Natural killer cell (primary cell): ENCODE results near the gene GSX2. TPM values are rescaled to one million over a fixed set of nuclear protein-coding genes. Genes with fewer than 3 reads are reported as not detected.

ENCODE experiments used
- ATAC-seq, 3 donors: fragments of 150-1000 bp in 2 of 3; fragments of 200-7000 bp in 1 of 3; cut with Tn5 transposase; 1 replicate in 1 of 3; 2 replicates in 2 of 3; pipeline ENCODE4 v1.10.0; 2021; ENCODE audit warnings: mild to moderate bottlenecking in 2 of 3, moderate library complexity in 2 of 3
- DNase-seq, 2 donors: peaks; one replicate each; pipeline versions ENCODE4 v3.0.0 to v3.0.0-alpha.2; 2013 to 2021; ENCODE audit warnings: mixed read lengths in 1 of 2
- H3K27ac ChIP-seq: one replicate; pipeline ENCODE4 v1.5.1; 2013; ENCODE audit warnings: mild to moderate bottlenecking, low read length
- H3K27me3 ChIP-seq: one replicate; pipeline ENCODE4 v1.6.1; 2013; ENCODE audit warnings: low read length; ENCODE audit not compliant: control insufficient read depth, insufficient read depth
- H3K36me3 ChIP-seq: one replicate; pipeline ENCODE4 v1.6.1; 2013; ENCODE audit warnings: low read length; ENCODE audit not compliant: control insufficient read depth, insufficient read depth
- H3K4me1 ChIP-seq: one replicate; pipeline ENCODE4 v1.6.1; 2013; ENCODE audit warnings: low read length; ENCODE audit not compliant: control insufficient read depth, insufficient read depth
- H3K4me3 ChIP-seq: one replicate; pipeline ENCODE4 v1.5.1; 2013; ENCODE audit warnings: low read length
- H3K9me3 ChIP-seq: one replicate; pipeline ENCODE4 v1.6.1; 2013; ENCODE audit warnings: low read length; ENCODE audit not compliant: control insufficient read depth, insufficient read depth
- H3K27ac Mint-ChIP-seq, 2 donors: one replicate each; pipeline ENCODE4 v1.8.0; 2022; ENCODE audit warnings: mild to moderate bottlenecking in 2 of 2, mixed read lengths in 2 of 2, moderate library complexity in 1 of 2
- H3K27me3 Mint-ChIP-seq, 2 donors: one replicate each; pipeline ENCODE4 v1.8.0; 2022; ENCODE audit warnings: low read depth in 2 of 2, mixed read lengths in 2 of 2
- H3K36me3 Mint-ChIP-seq: one replicate; pipeline ENCODE4 v1.8.0; 2022; ENCODE audit warnings: mixed read lengths
- H3K4me1 Mint-ChIP-seq, 2 donors: one replicate each; pipeline ENCODE4 v1.8.0; 2022; ENCODE audit warnings: mixed read lengths in 2 of 2
- H3K4me3 Mint-ChIP-seq: one replicate; pipeline ENCODE4 v1.8.0; 2022; ENCODE audit warnings: mild to moderate bottlenecking, moderate library complexity, mixed read lengths
- H3K9me3 Mint-ChIP-seq, 2 donors: one replicate each; pipeline ENCODE4 v1.8.0; 2022; ENCODE audit warnings: mixed read lengths in 2 of 2
- CTCF ChIP-seq: fragments of 200-600 bp; IDR thresholded peaks from one replicate; pipeline ENCODE4 v1.8.0; 2022; ENCODE audit warnings: antibody characterized with exemption
- WGBS: methylation state at CpG from one replicate; pipeline ENCODE4 v1.1.7; 2013; ENCODE audit warnings: missing lambda C conversion rate; ENCODE audit not compliant: insufficient coverage; 5-methylcytosine and 5-hydroxymethylcytosine counted together
- intact Hi-C: fragments of 100-400 bp; cut with micrococcal nuclease; formaldehyde crosslinking; loops from one replicate; pipeline ENCODE4 v1.14.2; 2022
- total RNA-seq, 4 donors: library from RNA; stranded (reverse); fragments of 120-200 nt in 1 of 4; gene quantifications; one replicate each; pipeline versions ENCODE4 v1.2.3 to v1.2.4, GENCODE V29; 2013 to 2022

GSX2 gene
- total RNA-seq, 3 donors from 2014 or later (not counting 1 experiment from before 2014, with no cell fraction given), result not detected

DNA sequence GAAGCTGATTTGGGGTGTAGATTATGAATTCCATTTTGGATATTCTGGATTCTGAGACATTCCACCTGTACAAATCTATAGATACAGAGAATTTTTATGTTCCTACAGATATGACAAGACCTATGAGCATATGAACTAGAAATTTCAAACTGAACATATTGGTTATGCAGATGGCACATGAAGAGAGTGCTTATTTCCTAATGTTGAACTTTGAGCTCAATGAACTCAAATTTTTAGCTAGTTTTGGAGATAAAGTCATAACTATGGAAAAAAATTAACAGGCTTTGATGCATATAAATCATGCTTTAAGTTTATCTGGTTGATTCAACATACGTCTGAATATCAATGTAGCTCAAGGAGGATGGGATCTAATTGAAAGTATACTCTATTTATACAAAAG, 44.5 kb upstream of the GSX2 start:
- no peak overlapping the region for H3K27ac ChIP-seq
- WGBS, result no CpG with 5 or more reads among the region's 1 CpG
- H3K4me1 Mint-ChIP-seq, result peaks cover 71% of the 10 kb centered on the region in 2 donors
- H3K4me3 Mint-ChIP-seq, result no peak overlapping the region
- intact Hi-C loops, result no loop called here
- H3K4me3 ChIP-seq, result no peak overlapping the region
- H3K4me1 ChIP-seq, result peaks cover 13% of the 10 kb centered on the region
- peak overlapping the region in 1 of 2 donors; percentile 13 for H3K27ac Mint-ChIP-seq
- no peak for TF ChIP-seq CTCF
- no peaks in the 10 kb centered on the region for H3K9me3 ChIP-seq
- no peaks in the 10 kb centered on the region for H3K27me3 Mint-ChIP-seq
- no peaks in the 10 kb centered on the region for H3K36me3 Mint-ChIP-seq
- H3K27me3 ChIP-seq, result no peaks in the 10 kb centered on the region
- ATAC-seq (no peak), DNase-seq (no peak)
- no peaks in the 10 kb centered on the region for H3K9me3 Mint-ChIP-seq
- H3K36me3 ChIP-seq, result no peaks in the 10 kb centered on the region

DNA sequence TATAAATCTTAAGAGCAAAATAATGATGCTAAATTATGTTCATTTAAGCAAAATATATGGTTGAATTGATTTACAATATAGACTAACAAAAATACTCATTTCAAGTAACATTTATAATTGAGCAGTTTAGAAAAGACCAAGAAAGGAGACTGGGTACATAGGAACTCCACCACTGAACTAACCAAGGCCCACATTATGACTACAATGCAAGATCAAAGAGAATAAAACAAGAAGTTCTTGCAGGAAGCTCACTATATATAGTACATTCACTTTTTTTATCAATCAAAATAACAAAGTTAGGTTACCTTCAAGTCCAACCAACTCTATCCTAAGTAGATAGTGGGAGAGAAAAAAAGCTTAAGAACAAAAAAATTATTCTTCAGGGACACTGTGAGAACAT, 43.6 kb upstream of the GSX2 start:
- Mint-ChIP-seq H3K4me3 (peak overlapping the region; percentile 84), H3K4me1 (peaks cover 68 to 70% of the 10 kb centered on the region in 2 donors), H3K9me3 (no peaks in the 10 kb centered on the region), H3K36me3 (no peaks in the 10 kb centered on the region), H3K27me3 (no peaks in the 10 kb centered on the region), H3K27ac (peak overlapping the region; percentile 88 to 97)
- DNase-seq (peak in 1 of 2 donors; percentile 27), ATAC-seq (no peak)
- H3K36me3 ChIP-seq, result no peaks in the 10 kb centered on the region
- peaks cover 13% of the 10 kb centered on the region for H3K4me1 ChIP-seq
- H3K27ac ChIP-seq, result no peak overlapping the region
- no peaks in the 10 kb centered on the region for H3K9me3 ChIP-seq
- intact Hi-C loops, result no loop called here
- TF ChIP-seq CTCF, result no peak
- H3K27me3 ChIP-seq, result no peaks in the 10 kb centered on the region
- H3K4me3 ChIP-seq, result no peak overlapping the region

- Histone ChIP-seq H3K27ac (no peak overlapping the region), H3K36me3 (peaks cover 2% of the 10 kb centered on the region), H3K4me1 (peaks cover 12% of the 10 kb centered on the region), H3K9me3 (no peaks in the 10 kb centered on the region), H3K4me3 (no peak overlapping the region), H3K27me3 (no peaks in the 10 kb centered on the region)
- WGBS, result 0% methylated on average over 1 of the region's 3 CpGs
- Mint-ChIP-seq H3K9me3 (no peaks in the 10 kb centered on the region), H3K4me1 (peaks cover 80 to 81% of the 10 kb centered on the region in 2 donors), H3K4me3 (peak overlapping the region; percentile 84), H3K36me3 (no peaks in the 10 kb centered on the region), H3K27me3 (no peaks in the 10 kb centered on the region), H3K27ac (peak overlapping the region; percentile 88 to 97)
- TF ChIP-seq CTCF, result no peak
- intact Hi-C loops, result no loop called here
- DNase-seq (peak in 1 of 2 donors; percentile 49), ATAC-seq (peak; percentile 37 to 53 (median 52))
Observed at GRCh38 chr4:54058171-54058570, 41.8 kb upstream of the GSX2 start.

DNA sequence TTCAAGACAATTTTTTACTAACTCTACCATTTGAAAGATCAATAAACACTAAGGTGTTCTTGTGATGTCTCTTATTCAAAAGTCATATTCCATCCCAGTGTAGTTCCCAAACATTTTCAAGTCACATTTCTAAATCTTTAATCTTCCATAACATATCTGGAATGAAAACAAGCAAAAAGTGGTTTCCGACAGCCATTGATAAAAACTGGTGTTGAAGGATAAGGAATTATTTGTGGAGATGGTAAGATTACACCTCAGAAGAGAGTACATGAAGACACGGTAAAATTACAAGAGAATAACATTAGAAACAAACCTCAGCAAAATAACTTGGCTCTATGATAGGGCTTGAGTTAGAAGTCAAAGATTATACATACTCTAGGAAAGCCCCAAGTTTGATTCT, 39.8 kb upstream of the GSX2 start:
- no peak for ATAC-seq
- Mint-ChIP-seq H3K27ac (peak overlapping the region in 1 of 2 donors; percentile 97), H3K36me3 (no peaks in the 10 kb centered on the region), H3K27me3 (no peaks in the 10 kb centered on the region), H3K4me1 (peaks cover 78 to 80% of the 10 kb centered on the region in 2 donors), H3K4me3 (peak overlapping the region; percentile 40), H3K9me3 (no peaks in the 10 kb centered on the region)
- DNase-seq, result no peak
- Histone ChIP-seq H3K9me3 (no peaks in the 10 kb centered on the region), H3K4me3 (no peak overlapping the region), H3K27ac (no peak overlapping the region), H3K27me3 (no peaks in the 10 kb centered on the region), H3K36me3 (peaks cover 2% of the 10 kb centered on the region), H3K4me1 (peaks cover 7% of the 10 kb centered on the region)
- TF ChIP-seq CTCF, result no peak
- intact Hi-C loops, result loop anchor here (5.0 kb wide), 2 partner anchors 683 to 1487 kb away; partner anchors contain the start of genes CLOCK and FIP1L1
- WGBS, result no CpG with 5 or more reads among the region's 2 CpGs
